PC-3 (cell line): Measurements from ENCODE around the gene KRT85. TPM values are rescaled to one million over a fixed set of nuclear protein-coding genes. Genes with fewer than 3 reads are reported as not detected.
A peak's percentile ranks its signal among the peaks of the same experiment; 100 is the strongest.

Source experiments
- ATAC-seq: fragments of 200-7000 bp; cut with Tn5 transposase; 2 replicates; pipeline ENCODE4 v1.9.1; 2020; ENCODE audit warnings: mild to moderate bottlenecking, moderate library complexity
- BruUV-seq: library from RNA; stranded (reverse); fragments of 400-500 nt; replicated peaks from 2 replicates; lab custom pipeline; 2021; lab: Mats Ljungman, UMichigan
- CTCF ChIA-PET: fragments of 300-600 bp; sonication (Branson Sonifier 250); formaldehyde crosslinking; loops from one replicate; lab custom pipeline; 2022; ENCODE audit warnings: antibody characterized with exemption; lab: Charles Lee
- POLR2A ChIA-PET: fragments of 300-600 bp; sonication (Branson Sonifier 250); formaldehyde crosslinking; loops from one replicate; lab custom pipeline; 2022; ENCODE audit warnings: antibody characterized with exemption; ENCODE audit not compliant: unreplicated experiment; lab: Charles Lee
- DNase-seq: peaks from one replicate; pipeline ENCODE4 v3.0.0-alpha.2; 2015
- H2AFZ ChIP-seq: fragments of 300-600 bp; sonication (generic); 2 replicates; pipeline ENCODE4 v1.6.0; 2016; ENCODE audit warnings: antibody characterized with exemption, low read length
- H3F3A ChIP-seq: fragments of 300-600 bp; sonication (generic); one replicate; pipeline ENCODE4 v1.6.0; 2017; ENCODE audit warnings: antibody characterized with exemption, low read length, control low read depth, mild to moderate bottlenecking; ENCODE audit not compliant: unreplicated experiment
- H3K27ac ChIP-seq: fragments of 300-600 bp; sonication (generic); 2 replicates; pipeline ENCODE4 v1.5.1; 2016; ENCODE audit warnings: mild to moderate bottlenecking, low read length
- H3K27me3 ChIP-seq: fragments of 300-600 bp; sonication (generic); 2 replicates; pipeline ENCODE4 v1.6.1; 2016; ENCODE audit warnings: low read length, mixed read lengths
- H3K36me3 ChIP-seq: fragments of 300-600 bp; sonication (generic); 2 replicates; pipeline ENCODE4 v1.6.1; 2016; ENCODE audit warnings: low read depth, mixed run types, low read length, mixed read lengths
- H3K4me1 ChIP-seq: fragments of 300-600 bp; sonication (generic); 2 replicates; pipeline ENCODE4 v1.5.1; 2016; ENCODE audit warnings: low read length; ENCODE audit not compliant: insufficient read depth
- H3K4me2 ChIP-seq: fragments of 300-600 bp; sonication (generic); 2 replicates; pipeline ENCODE4 v1.6.0; 2016; ENCODE audit warnings: low read length
- H3K4me3 ChIP-seq: fragments of 300-600 bp; sonication (generic); 2 replicates; pipeline ENCODE4 v1.5.1; 2016; ENCODE audit warnings: mild to moderate bottlenecking, low read length, mixed read lengths
- H3K79me2 ChIP-seq: fragments of 300-600 bp; sonication (generic); 2 replicates; pipeline ENCODE4 v1.6.1; 2017; ENCODE audit warnings: low read length, mixed read lengths
- H3K9ac ChIP-seq: fragments of 300-600 bp; sonication (generic); 2 replicates; pipeline ENCODE4 v1.6.0; 2016; ENCODE audit warnings: mild to moderate bottlenecking, low read length
- H3K9me2 ChIP-seq: fragments of 300-600 bp; sonication (generic); replicated peaks from 2 replicates; pipeline ENCODE4 v1.6.1; 2016; ENCODE audit warnings: mixed run types, low read length, mixed read lengths
- H3K9me3 ChIP-seq: fragments of 300-600 bp; sonication (generic); 2 replicates; pipeline ENCODE4 v1.6.1; 2016; ENCODE audit warnings: low read length, mixed read lengths
- H4K20me1 ChIP-seq: fragments of 300-600 bp; sonication (generic); 2 replicates; pipeline ENCODE4 v1.6.1; 2016; ENCODE audit warnings: low read length, mixed read lengths
- CTCF ChIP-seq: fragments of 300-600 bp; sonication (generic); conservative IDR thresholded peaks from 2 replicates; pipeline ENCODE4 v1.5.1; 2017; ENCODE audit warnings: antibody characterized with exemption, low read depth, mild to moderate bottlenecking, low read length
- EZH2 ChIP-seq: fragments of 300-600 bp; sonication (generic); IDR thresholded peaks from one replicate; pipeline ENCODE4 v1.6.1; 2017; ENCODE audit warnings: antibody characterized with exemption, mild to moderate bottlenecking, low read length; ENCODE audit not compliant: unreplicated experiment
- EZH2phosphoT487 ChIP-seq: fragments of 300-600 bp; sonication (generic); IDR thresholded peaks from 2 replicates; pipeline ENCODE4 v1.6.1; 2018; ENCODE audit warnings: mild to moderate bottlenecking, antibody characterized with exemption, low read length, borderline replicate concordance
- intact Hi-C: fragments of 100-400 bp; cut with micrococcal nuclease; formaldehyde crosslinking; loops from 2 replicates; pipeline ENCODE4 v1.9.0; 2023
- total RNA-seq: library from RNA; depleted of rRNA; stranded (reverse); fragments of >200 nt; gene quantifications from 2 replicates; pipeline ENCODE4 v1.2.3, GENCODE V29; 2014

Gene KRT85
- total RNA-seq, 1 experiment from 2014 or later: not detected

GRCh38 chr12:52389313-52390207 is 22.3 kb upstream of the KRT85 start:
- no peaks in the 10 kb centered on the region for H3K79me2 ChIP-seq
- ATAC-seq (peak; percentile 21; the same call in 1 of the 2 replicates), DNase-seq (peak; percentile 19)
- POLR2A ChIA-PET: no interaction called here
- H3K9me2 ChIP-seq: no peaks in the 10 kb centered on the region
- intact Hi-C loops: loop anchor here (5.0 to 10.0 kb wide), 2 partner anchors 65 to 493 kb away; partner anchors contain the start of gene KRT6B
- H3F3A ChIP-seq: no peaks in the 10 kb centered on the region
- CTCF ChIA-PET: no interaction called here
- no peak overlapping the region; the same call in 1 of the 2 replicates for H2AFZ ChIP-seq
- no TSS peak for BruUV-seq
- no peak overlapping the region for H3K4me3 ChIP-seq
- H3K27ac ChIP-seq: no peak overlapping the region
- 0 out of 2 replicates have a peak overlapping the region, but pooled peaks have one; percentile 4 for H3K4me2 ChIP-seq
- H3K27me3 ChIP-seq: no peaks in the 10 kb centered on the region
- H3K4me1 ChIP-seq: no peaks in the 10 kb centered on the region
- TF ChIP-seq CTCF (no peak), EZH2phosphoT487 (no peak), EZH2 (no peak)
- no peak overlapping the region for H3K9ac ChIP-seq
- H4K20me1 ChIP-seq: no peaks in the 10 kb centered on the region
- H3K9me3 ChIP-seq: no peaks in the 10 kb centered on the region
- H3K36me3 ChIP-seq: no peaks in the 10 kb centered on the region

GRCh38 chr12:52387859-52388258 is 20.6 kb upstream of the KRT85 start:
- no peak for ATAC-seq
- H3K4me2 ChIP-seq: no peak overlapping the region
- CTCF ChIA-PET: no interaction called here

More at GRCh38 chr12:52387859-52388258, 20.6 kb upstream of the KRT85 start:
- no peaks in the 10 kb centered on the region for H3K27me3 ChIP-seq
- no peaks in the 10 kb centered on the region for H3K9me3 ChIP-seq
- TF ChIP-seq EZH2phosphoT487 (no peak), CTCF (no peak), EZH2 (no peak)
- no peaks in the 10 kb centered on the region for H3K79me2 ChIP-seq
- H3K9me2 ChIP-seq: no peaks in the 10 kb centered on the region
- no peak overlapping the region for H3K4me3 ChIP-seq
- POLR2A ChIA-PET: no interaction called here
- intact Hi-C loops: no loop called here
- no peaks in the 10 kb centered on the region for H3F3A ChIP-seq
- H4K20me1 ChIP-seq: no peaks in the 10 kb centered on the region
- H3K27ac ChIP-seq: no peak overlapping the region
- no peak for DNase-seq
- no peak overlapping the region for H3K9ac ChIP-seq
- no peaks in the 10 kb centered on the region for H3K36me3 ChIP-seq
- H2AFZ ChIP-seq: no peak overlapping the region
- H3K4me1 ChIP-seq: no peaks in the 10 kb centered on the region
- BruUV-seq: no TSS peak
